ENCODE results near the gene MREG.

MREG gene

GRCh38 chr2:215900843-215901242 lies 112.5 kb downstream of the MREG start:
- H3K27ac ChIP-seq = no peak overlapping the region
- H3K4me3 ChIP-seq (ENCODE audit: low read depth, low read length) = no peak overlapping the region
- no peaks in the 10 kb centered on the region for H3K9me3 ChIP-seq (ENCODE audit: severe bottlenecking)
- TF ChIP-seq, protein P1, sequence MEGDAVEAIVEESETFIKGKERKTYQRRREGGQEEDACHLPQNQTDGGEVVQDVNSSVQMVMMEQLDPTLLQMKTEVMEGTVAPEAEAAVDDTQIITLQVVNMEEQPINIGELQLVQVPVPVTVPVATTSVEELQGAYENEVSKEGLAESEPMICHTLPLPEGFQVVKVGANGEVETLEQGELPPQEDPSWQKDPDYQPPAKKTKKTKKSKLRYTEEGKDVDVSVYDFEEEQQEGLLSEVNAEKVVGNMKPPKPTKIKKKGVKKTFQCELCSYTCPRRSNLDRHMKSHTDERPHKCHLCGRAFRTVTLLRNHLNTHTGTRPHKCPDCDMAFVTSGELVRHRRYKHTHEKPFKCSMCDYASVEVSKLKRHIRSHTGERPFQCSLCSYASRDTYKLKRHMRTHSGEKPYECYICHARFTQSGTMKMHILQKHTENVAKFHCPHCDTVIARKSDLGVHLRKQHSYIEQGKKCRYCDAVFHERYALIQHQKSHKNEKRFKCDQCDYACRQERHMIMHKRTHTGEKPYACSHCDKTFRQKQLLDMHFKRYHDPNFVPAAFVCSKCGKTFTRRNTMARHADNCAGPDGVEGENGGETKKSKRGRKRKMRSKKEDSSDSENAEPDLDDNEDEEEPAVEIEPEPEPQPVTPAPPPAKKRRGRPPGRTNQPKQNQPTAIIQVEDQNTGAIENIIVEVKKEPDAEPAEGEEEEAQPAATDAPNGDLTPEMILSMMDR (IDR thresholded peaks at IDR 0.05; ENCODE audit: low read depth, low read length) = no peak
- H3K36me3 ChIP-seq = no peaks in the 10 kb centered on the region
- no peaks in the 10 kb centered on the region for H3K27me3 ChIP-seq (ENCODE audit: insufficient read depth, low read depth, severe bottlenecking)
- DNase-seq = no peak

DNA sequence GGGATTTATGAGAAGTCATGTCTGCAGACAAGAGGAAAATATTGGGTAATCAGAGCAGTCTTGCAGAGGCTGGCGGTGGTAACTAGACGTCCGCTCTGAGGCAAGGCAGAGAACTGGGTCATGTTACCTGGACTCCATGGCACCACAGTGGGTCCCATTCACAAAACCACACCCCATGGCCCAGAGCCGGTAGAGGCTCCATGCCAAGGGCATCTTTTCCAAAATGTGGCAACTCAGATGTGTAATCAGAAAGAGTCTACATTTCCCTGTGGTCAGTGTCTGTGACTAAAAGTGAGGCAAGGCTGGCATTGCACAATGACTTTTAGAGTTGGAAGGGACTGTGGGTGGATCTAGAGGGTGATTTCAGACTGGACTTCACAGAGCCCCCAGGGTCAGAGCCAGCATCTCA lies 113.1 kb downstream of the MREG start:
- no peak overlapping the region for H3K27ac ChIP-seq
- H3K27me3 ChIP-seq (ENCODE audit: insufficient read depth, low read depth, severe bottlenecking) = no peaks in the 10 kb centered on the region
- TF ChIP-seq, protein P1 (IDR thresholded peaks at IDR 0.05; ENCODE audit: low read depth, low read length) = no peak
- H3K36me3 ChIP-seq = no peaks in the 10 kb centered on the region
- no peaks in the 10 kb centered on the region for H3K9me3 ChIP-seq (ENCODE audit: severe bottlenecking)
- no peak overlapping the region for H3K4me3 ChIP-seq (ENCODE audit: low read depth, low read length)
- no peak for DNase-seq

DNA sequence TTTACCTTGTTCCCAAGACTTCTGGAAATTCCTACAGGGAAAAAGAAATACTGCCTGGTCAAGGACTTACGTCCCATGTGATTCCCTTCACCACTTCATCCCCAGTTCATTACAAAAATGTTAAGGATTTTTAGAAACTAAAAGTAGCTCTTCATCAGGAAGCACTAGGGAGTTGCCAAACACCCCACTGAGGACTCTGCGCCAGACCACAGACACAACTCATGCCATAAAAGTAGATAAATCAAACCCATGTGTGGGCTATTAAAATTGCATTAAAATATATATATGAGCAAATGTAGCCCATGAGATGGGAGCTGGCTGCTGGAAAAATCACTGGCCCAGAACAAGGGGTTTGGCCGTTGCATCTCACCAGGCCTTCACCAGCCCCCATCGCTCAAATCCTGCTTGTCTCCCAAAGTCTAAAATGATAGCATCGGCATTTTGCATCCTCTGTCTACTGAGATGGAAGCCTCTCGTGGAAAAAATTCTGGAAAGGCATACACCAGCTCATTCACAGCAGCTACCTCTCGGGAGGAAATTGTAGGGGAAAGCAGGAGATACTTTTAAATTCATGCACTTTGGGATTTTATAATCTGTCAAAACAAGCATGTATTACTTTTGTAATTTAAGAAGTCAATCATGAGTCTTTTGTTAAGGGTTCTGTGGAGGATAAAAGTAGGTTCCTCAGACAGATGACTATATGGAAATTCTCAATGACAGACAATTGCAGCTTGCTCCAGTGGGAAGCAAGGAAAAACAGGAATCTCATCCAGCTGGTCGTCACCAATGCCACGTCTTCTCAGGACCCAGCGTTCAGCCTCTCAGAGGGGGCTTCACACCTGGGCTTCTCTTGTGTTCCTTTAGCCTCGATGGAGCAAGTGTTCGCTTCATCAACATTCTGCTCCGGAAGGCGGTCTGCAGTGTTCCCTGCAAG lies 113.9 kb downstream of the MREG start:
- TF ChIP-seq, protein P1 (IDR thresholded peaks at IDR 0.05; ENCODE audit: low read depth, low read length) = no peak
- no peaks in the 10 kb centered on the region for H3K27me3 ChIP-seq (ENCODE audit: insufficient read depth, low read depth, severe bottlenecking)
- H3K9me3 ChIP-seq (ENCODE audit: severe bottlenecking) = no peaks in the 10 kb centered on the region
- no peak overlapping the region for H3K27ac ChIP-seq
- H3K4me3 ChIP-seq (ENCODE audit: low read depth, low read length) = no peak overlapping the region
- DNase-seq = no peak
- H3K36me3 ChIP-seq = no peaks in the 10 kb centered on the region

GRCh38 chr2:215898363-215898762 lies 115.0 kb downstream of the MREG start:
- no peak for DNase-seq
- H3K4me3 ChIP-seq (ENCODE audit: low read depth, low read length) = no peak overlapping the region
- TF ChIP-seq, protein P1 (IDR thresholded peaks at IDR 0.05; ENCODE audit: low read depth, low read length) = no peak
- H3K36me3 ChIP-seq = no peaks in the 10 kb centered on the region
- no peaks in the 10 kb centered on the region for H3K27me3 ChIP-seq (ENCODE audit: insufficient read depth, low read depth, severe bottlenecking)
- no peaks in the 10 kb centered on the region for H3K9me3 ChIP-seq (ENCODE audit: severe bottlenecking)
- no peak overlapping the region for H3K27ac ChIP-seq

DNA sequence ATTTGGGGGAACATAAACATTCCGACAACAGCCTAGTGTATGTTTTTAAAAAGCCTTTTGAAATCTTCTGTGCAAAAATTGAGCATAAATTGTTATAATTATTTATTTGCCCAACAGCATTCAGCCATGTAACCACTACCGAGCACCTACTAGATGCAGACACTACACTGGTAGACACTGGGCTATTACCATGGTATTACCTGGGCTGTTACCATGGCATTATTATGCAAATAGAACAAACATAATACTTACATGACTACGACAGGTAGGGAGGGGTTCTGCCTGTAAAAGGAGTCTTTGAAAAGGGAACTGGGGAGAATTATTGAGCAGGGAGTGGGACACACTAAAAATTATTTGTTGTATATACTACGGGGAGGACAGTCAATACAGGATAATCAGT lies 116.4 kb downstream of the MREG start:
- no peak overlapping the region for H3K27ac ChIP-seq
- H3K27me3 ChIP-seq (ENCODE audit: insufficient read depth, low read depth, severe bottlenecking) = no peaks in the 10 kb centered on the region
- no peak overlapping the region for H3K4me3 ChIP-seq (ENCODE audit: low read depth, low read length)
- DNase-seq = no peak
- no peaks in the 10 kb centered on the region for H3K36me3 ChIP-seq
- TF ChIP-seq, protein P1 (IDR thresholded peaks at IDR 0.05; ENCODE audit: low read depth, low read length) = no peak
- H3K9me3 ChIP-seq (ENCODE audit: severe bottlenecking) = no peaks in the 10 kb centered on the region
